Esophagus squamous epithelium (tissue), 4 donors: Measurements from ENCODE around the gene GDPD1.

Experiments
- POLR2A ChIP-seq, 4 donors: fragments of 450-650 bp; IDR thresholded peaks; one replicate each; pipeline ENCODE4 v1.6.1; 2017; ENCODE audit warnings: antibody characterized with exemption in 4 of 4, mild to moderate bottlenecking in 4 of 4, moderate library complexity in 3 of 4
- TF ChIP-seq, protein P1 (sequence below), 6 experiments: fragments of 450-650 bp in 4 of 6; fragments of 200-600 bp in 2 of 6; sonication (generic) in 2 of 6; IDR thresholded peaks; one replicate each; pipeline ENCODE4 v1.5.1; 2016 to 2019; ENCODE audit warnings: antibody characterized with exemption in 6 of 6, mild to moderate bottlenecking in 4 of 6, moderate library complexity in 4 of 6

DNA sequence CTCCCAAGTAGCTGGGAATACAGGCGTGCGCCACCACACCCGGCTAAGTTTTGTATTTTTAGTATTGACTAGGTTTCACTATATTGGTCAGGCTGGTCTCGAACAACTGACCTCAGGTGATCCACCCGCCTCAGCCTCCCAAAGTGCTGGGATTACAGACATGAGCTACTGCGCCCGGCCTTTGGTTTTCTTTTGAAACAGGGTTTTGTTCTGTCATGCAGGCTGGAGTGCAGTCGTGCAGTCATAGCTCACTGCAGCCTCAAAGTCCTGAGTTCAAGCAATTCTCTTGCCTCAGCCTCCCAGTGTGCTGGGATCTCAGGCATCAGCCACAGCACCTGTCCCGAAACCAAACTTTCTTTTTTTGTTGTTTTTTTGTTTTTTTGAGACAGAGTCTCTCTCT is 39.7 kb upstream of the GDPD1 start:
- TF ChIP-seq, protein P1, sequence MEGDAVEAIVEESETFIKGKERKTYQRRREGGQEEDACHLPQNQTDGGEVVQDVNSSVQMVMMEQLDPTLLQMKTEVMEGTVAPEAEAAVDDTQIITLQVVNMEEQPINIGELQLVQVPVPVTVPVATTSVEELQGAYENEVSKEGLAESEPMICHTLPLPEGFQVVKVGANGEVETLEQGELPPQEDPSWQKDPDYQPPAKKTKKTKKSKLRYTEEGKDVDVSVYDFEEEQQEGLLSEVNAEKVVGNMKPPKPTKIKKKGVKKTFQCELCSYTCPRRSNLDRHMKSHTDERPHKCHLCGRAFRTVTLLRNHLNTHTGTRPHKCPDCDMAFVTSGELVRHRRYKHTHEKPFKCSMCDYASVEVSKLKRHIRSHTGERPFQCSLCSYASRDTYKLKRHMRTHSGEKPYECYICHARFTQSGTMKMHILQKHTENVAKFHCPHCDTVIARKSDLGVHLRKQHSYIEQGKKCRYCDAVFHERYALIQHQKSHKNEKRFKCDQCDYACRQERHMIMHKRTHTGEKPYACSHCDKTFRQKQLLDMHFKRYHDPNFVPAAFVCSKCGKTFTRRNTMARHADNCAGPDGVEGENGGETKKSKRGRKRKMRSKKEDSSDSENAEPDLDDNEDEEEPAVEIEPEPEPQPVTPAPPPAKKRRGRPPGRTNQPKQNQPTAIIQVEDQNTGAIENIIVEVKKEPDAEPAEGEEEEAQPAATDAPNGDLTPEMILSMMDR (IDR thresholded peaks at IDR 0.05): no peak
- no peak for TF ChIP-seq POLR2A (IDR thresholded peaks at IDR 0.05)
